Measurements from ENCODE around the gene SEC23B.

Gene SEC23B

DNA sequence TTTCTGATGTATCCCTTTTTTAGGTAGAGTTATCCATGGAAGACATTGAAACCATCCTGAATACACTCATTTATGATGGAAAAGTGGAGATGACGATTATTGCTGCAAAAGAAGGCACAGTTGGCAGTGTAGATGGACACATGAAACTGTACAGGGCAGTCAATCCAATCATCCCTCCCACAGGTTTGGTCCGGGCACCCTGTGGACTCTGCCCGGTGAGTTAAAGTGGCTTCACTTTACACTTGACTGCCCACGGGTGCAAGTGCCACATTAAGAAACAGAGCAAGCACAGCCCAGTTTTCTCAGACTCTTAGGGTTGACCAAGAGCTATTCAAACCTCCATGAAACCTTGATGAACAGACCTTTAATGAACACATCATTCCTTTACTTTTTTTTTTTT is 26.1 kb upstream of the SEC23B start:
- TF ChIP-seq, protein P1, sequence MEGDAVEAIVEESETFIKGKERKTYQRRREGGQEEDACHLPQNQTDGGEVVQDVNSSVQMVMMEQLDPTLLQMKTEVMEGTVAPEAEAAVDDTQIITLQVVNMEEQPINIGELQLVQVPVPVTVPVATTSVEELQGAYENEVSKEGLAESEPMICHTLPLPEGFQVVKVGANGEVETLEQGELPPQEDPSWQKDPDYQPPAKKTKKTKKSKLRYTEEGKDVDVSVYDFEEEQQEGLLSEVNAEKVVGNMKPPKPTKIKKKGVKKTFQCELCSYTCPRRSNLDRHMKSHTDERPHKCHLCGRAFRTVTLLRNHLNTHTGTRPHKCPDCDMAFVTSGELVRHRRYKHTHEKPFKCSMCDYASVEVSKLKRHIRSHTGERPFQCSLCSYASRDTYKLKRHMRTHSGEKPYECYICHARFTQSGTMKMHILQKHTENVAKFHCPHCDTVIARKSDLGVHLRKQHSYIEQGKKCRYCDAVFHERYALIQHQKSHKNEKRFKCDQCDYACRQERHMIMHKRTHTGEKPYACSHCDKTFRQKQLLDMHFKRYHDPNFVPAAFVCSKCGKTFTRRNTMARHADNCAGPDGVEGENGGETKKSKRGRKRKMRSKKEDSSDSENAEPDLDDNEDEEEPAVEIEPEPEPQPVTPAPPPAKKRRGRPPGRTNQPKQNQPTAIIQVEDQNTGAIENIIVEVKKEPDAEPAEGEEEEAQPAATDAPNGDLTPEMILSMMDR (IDR thresholded peaks at IDR 0.05; ENCODE audit: low read length): no peak
- no peak for TF ChIP-seq EZH2 (IDR thresholded peaks at IDR 0.05; ENCODE audit: borderline replicate concordance, low read length)
- Histone ChIP-seq H3F3A (ENCODE audit: insufficient read depth, low read length) (no peaks in the 10 kb centered on the region), H3K27me3 (ENCODE audit: insufficient read depth, low read length) (no peaks in the 10 kb centered on the region), H3K4me2 (ENCODE audit: low read length) (no peak overlapping the region), H3K9ac (ENCODE audit: low read length) (no peak overlapping the region), H2AFZ (ENCODE audit: low read length) (no peak overlapping the region), H3K4me1 (ENCODE audit: insufficient read depth, low read length, severe bottlenecking) (no peaks in the 10 kb centered on the region), H3K4me3 (ENCODE audit: low read depth, low read length, poor library complexity, severe bottlenecking) (no peak overlapping the region), H3K9me2 (ENCODE audit: low read depth, low read length) (no peaks in the 10 kb centered on the region), H3K79me2 (ENCODE audit: insufficient read depth, low read length) (no peaks in the 10 kb centered on the region), H3K27ac (ENCODE audit: low read depth, low read length, poor library complexity, severe bottlenecking) (no peak overlapping the region), H4K20me1 (ENCODE audit: insufficient read depth, low read length) (no peaks in the 10 kb centered on the region), H3K36me3 (ENCODE audit: insufficient read depth, low read length) (peaks cover 61% of the 10 kb centered on the region), H3K9me3 (ENCODE audit: low read length) (no peaks in the 10 kb centered on the region)

DNA sequence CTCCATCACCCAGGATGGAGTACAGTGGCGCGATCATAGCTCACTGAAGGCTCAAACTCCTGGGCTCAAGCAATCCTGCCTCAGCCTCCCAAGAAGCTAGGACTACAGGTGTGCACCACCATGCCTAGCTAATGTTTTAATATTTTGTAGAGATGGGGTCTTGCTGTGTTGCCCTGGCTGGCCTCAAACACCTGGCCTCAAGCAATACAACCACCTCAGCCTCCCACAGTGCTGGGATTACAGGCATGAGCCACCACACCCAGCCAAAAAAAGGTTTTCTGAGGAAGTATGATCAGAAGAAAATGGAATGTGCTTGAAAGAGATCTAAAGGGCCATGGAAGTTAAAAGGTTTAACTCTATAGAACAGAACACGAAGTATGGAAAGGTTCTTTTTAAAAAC is 19.4 kb upstream of the SEC23B start:
- H3K36me3 ChIP-seq (ENCODE audit: insufficient read depth, low read length): peaks cover 36% of the 10 kb centered on the region
- H3K9me3 ChIP-seq (ENCODE audit: low read length): no peaks in the 10 kb centered on the region
- no peaks in the 10 kb centered on the region for H3K27me3 ChIP-seq (ENCODE audit: insufficient read depth, low read length)
- H4K20me1 ChIP-seq (ENCODE audit: insufficient read depth, low read length): no peaks in the 10 kb centered on the region
- no peak overlapping the region for H3K4me2 ChIP-seq (ENCODE audit: low read length)
- no peak overlapping the region for H3K27ac ChIP-seq (ENCODE audit: low read depth, low read length, poor library complexity, severe bottlenecking)
- no peaks in the 10 kb centered on the region for H3K79me2 ChIP-seq (ENCODE audit: insufficient read depth, low read length)
- no peaks in the 10 kb centered on the region for H3F3A ChIP-seq (ENCODE audit: insufficient read depth, low read length)
- TF ChIP-seq EZH2 (IDR thresholded peaks at IDR 0.05; ENCODE audit: borderline replicate concordance, low read length): no peak
- H3K9ac ChIP-seq (ENCODE audit: low read length): no peak overlapping the region
- no peaks in the 10 kb centered on the region for H3K4me1 ChIP-seq (ENCODE audit: insufficient read depth, low read length, severe bottlenecking)
- H3K9me2 ChIP-seq (ENCODE audit: low read depth, low read length): no peaks in the 10 kb centered on the region
- H3K4me3 ChIP-seq (ENCODE audit: low read depth, low read length, poor library complexity, severe bottlenecking): no peak overlapping the region
- H2AFZ ChIP-seq (ENCODE audit: low read length): no peak overlapping the region

DNA sequence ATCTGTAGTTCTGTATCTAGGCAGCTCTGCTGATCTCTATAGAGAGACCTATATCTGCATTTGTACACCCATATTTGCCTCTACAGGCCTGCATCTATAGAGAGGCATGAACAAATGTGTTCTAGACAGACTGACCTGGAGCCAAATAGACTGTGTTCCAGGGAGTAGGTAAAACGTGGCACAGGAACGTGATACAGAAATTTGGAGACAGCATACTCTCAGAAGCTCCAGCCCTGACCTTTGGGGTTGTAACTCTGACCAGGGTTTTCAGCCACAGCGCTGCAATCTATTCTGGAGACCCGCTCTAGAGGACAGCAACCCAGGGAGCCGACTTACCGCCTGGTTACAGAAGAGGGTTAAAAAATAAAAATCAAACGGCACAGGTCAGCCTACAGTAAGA is 11.7 kb upstream of the SEC23B start:
- H2AFZ ChIP-seq (ENCODE audit: low read length): peak overlapping the region; percentile 32; the same call in 1 of the 2 replicates
- H3K4me3 ChIP-seq (ENCODE audit: low read depth, low read length, poor library complexity, severe bottlenecking): peak overlapping the region; percentile 86
- no peaks in the 10 kb centered on the region for H3K27me3 ChIP-seq (ENCODE audit: insufficient read depth, low read length)
- TF ChIP-seq, protein P1 (IDR thresholded peaks at IDR 0.05; ENCODE audit: low read length): no peak
- TF ChIP-seq EZH2 (IDR thresholded peaks at IDR 0.05; ENCODE audit: borderline replicate concordance, low read length): no peak
- H3F3A ChIP-seq (ENCODE audit: insufficient read depth, low read length): no peaks in the 10 kb centered on the region
- no peaks in the 10 kb centered on the region for H3K9me2 ChIP-seq (ENCODE audit: low read depth, low read length)
- H3K9ac ChIP-seq (ENCODE audit: low read length): peak overlapping the region; percentile 82
- H3K4me1 ChIP-seq (ENCODE audit: insufficient read depth, low read length, severe bottlenecking): peaks cover 15% of the 10 kb centered on the region
- no peaks in the 10 kb centered on the region for H3K79me2 ChIP-seq (ENCODE audit: insufficient read depth, low read length)
- H3K36me3 ChIP-seq (ENCODE audit: insufficient read depth, low read length): peaks cover 9% of the 10 kb centered on the region; the same call in 1 of the 2 replicates
- no peaks in the 10 kb centered on the region for H4K20me1 ChIP-seq (ENCODE audit: insufficient read depth, low read length)
- peak overlapping the region; percentile 77 for H3K4me2 ChIP-seq (ENCODE audit: low read length)
- no peak overlapping the region for H3K27ac ChIP-seq (ENCODE audit: low read depth, low read length, poor library complexity, severe bottlenecking)
- H3K9me3 ChIP-seq (ENCODE audit: low read length): no peaks in the 10 kb centered on the region
